GM19099 (cell line): ENCODE data around the gene NAV3.

Experiments used
- POLR2A ChIP-seq: IDR thresholded peaks from 3 replicates; pipeline ENCODE4 v1.6.1; 2011; ENCODE audit warnings: low read depth; ENCODE audit not compliant: insufficient read length; ENCODE audit errors: extremely low read depth

NAV3 gene

GRCh38 chr12:77946541-77947061 is 115.9 kb downstream of the NAV3 start:
- TF ChIP-seq POLR2A = no peak

- no peak for TF ChIP-seq POLR2A
Measured at GRCh38 chr12:77947330-77947729, 116.6 kb downstream of the NAV3 start.

- no peak for TF ChIP-seq POLR2A
Measured at GRCh38 chr12:77947746-77948145, 117.1 kb downstream of the NAV3 start.

- TF ChIP-seq POLR2A = no peak
Measured at GRCh38 chr12:77949943-77950342, 119.2 kb downstream of the NAV3 start.

GRCh38 chr12:77953528-77954205 is 123.0 kb downstream of the NAV3 start:
- no peak for TF ChIP-seq POLR2A

GRCh38 chr12:77954206-77954555 is 123.5 kb downstream of the NAV3 start:
- no peak for TF ChIP-seq POLR2A

- TF ChIP-seq POLR2A = no peak
Measured at GRCh38 chr12:77957062-77957461, 126.4 kb downstream of the NAV3 start.

GRCh38 chr12:77963576-77964178 is 133.0 kb downstream of the NAV3 start:
- TF ChIP-seq POLR2A = no peak

- TF ChIP-seq POLR2A = no peak
Measured at GRCh38 chr12:77965790-77966189, 135.1 kb downstream of the NAV3 start.

- TF ChIP-seq POLR2A = no peak
Measured at GRCh38 chr12:77968021-77968420, 137.3 kb downstream of the NAV3 start.

- no peak for TF ChIP-seq POLR2A
Measured at GRCh38 chr12:77968571-77968970, 137.9 kb downstream of the NAV3 start.

- TF ChIP-seq POLR2A = no peak
Measured at GRCh38 chr12:77973579-77973978, 142.9 kb downstream of the NAV3 start.

GRCh38 chr12:77974645-77975044 is 144.0 kb downstream of the NAV3 start:
- no peak for TF ChIP-seq POLR2A

GRCh38 chr12:77979597-77980250 is 149.0 kb downstream of the NAV3 start:
- no peak for TF ChIP-seq POLR2A

GRCh38 chr12:77980782-77981181 is 150.1 kb downstream of the NAV3 start:
- no peak for TF ChIP-seq POLR2A

GRCh38 chr12:77983859-77984258 is 153.2 kb downstream of the NAV3 start:
- no peak for TF ChIP-seq POLR2A

GRCh38 chr12:77992760-77993159 is 162.1 kb downstream of the NAV3 start:
- no peak for TF ChIP-seq POLR2A

GRCh38 chr12:77993658-77994057 is 163.0 kb downstream of the NAV3 start:
- TF ChIP-seq POLR2A = no peak
